Right renal pelvis (tissue), 4 donors: ENCODE measurements around the gene POU2AF1. TPM values are rescaled to one million over a fixed set of nuclear protein-coding genes. Genes with fewer than 3 reads are reported as not detected.

Experiments
- DNase-seq, 4 donors: peaks; one replicate each; pipeline ENCODE4 v3.0.0-alpha.2; 2013; ENCODE audit warnings: low read depth in 4 of 4, low spot score in 3 of 4, missing footprints in 1 of 4
- polyA plus RNA-seq, 4 donors: library from polyadenylated mRNA; unstranded; fragments of 120-200 nt; gene quantifications; one replicate each; pipeline ENCODE4 v1.2.1, GENCODE V29; 2013; ENCODE audit not compliant: insufficient read length in 4 of 4

POU2AF1 gene
- polyA plus RNA-seq = 1 to 10 TPM in 1 of 4 donors, under 1 TPM in 3; 0.58 to 1.0 (median 0.60) TPM

GRCh38 chr11:111378861-111379601 lies at the start of gene POU2AF1:
POU2AF1 (minus strand) TSS chr11:111379275; CDS start chr11:111379177, 98 bp downstream.
- no peak for DNase-seq

GRCh38 chr11:111428113-111428876 lies 49.2 kb upstream of the POU2AF1 start:
- DNase-seq = no peak

- no peak for DNase-seq
Observed at GRCh38 chr11:111427471-111427912, 48.4 kb upstream of the POU2AF1 start.

GRCh38 chr11:111426617-111427016 lies 47.5 kb upstream of the POU2AF1 start:
- DNase-seq = no peak

GRCh38 chr11:111423250-111423615 lies 44.2 kb upstream of the POU2AF1 start:
- DNase-seq = no peak

- DNase-seq = no peak
Observed at GRCh38 chr11:111422494-111423249, 43.6 kb upstream of the POU2AF1 start.

GRCh38 chr11:111421251-111421650 lies 42.2 kb upstream of the POU2AF1 start:
- no peak for DNase-seq

- DNase-seq = no peak
Observed at GRCh38 chr11:111419641-111420327, 40.7 kb upstream of the POU2AF1 start.

GRCh38 chr11:111419181-111419580 lies 40.1 kb upstream of the POU2AF1 start:
- DNase-seq = no peak

GRCh38 chr11:111418436-111418787 lies 39.3 kb upstream of the POU2AF1 start:
- DNase-seq = no peak

GRCh38 chr11:111417766-111418435 lies 38.8 kb upstream of the POU2AF1 start:
- no peak for DNase-seq

- no peak for DNase-seq
Observed at GRCh38 chr11:111417011-111417765, 38.1 kb upstream of the POU2AF1 start.

GRCh38 chr11:111416231-111416960 lies 37.3 kb upstream of the POU2AF1 start:
- DNase-seq = no peak

- DNase-seq = no peak
Observed at GRCh38 chr11:111414936-111415335, 35.9 kb upstream of the POU2AF1 start.

GRCh38 chr11:111414267-111414931 lies 35.3 kb upstream of the POU2AF1 start:
- no peak for DNase-seq

- no peak for DNase-seq
Observed at GRCh38 chr11:111413849-111414248, 34.8 kb upstream of the POU2AF1 start.

- DNase-seq = no peak
Observed at GRCh38 chr11:111412293-111412692, 33.2 kb upstream of the POU2AF1 start.

- DNase-seq = no peak
Observed at GRCh38 chr11:111411456-111411855, 32.4 kb upstream of the POU2AF1 start.
